Measurements from ENCODE around the gene TMEM121B. TPM values are rescaled to one million over a fixed set of nuclear protein-coding genes. Genes with fewer than 3 reads are reported as not detected.

The TMEM121B gene
- total RNA-seq, 1 experiment from 2014 or later, result 8.1 TPM

GRCh38 chr22:17085277-17086181 is 35.6 kb downstream of the TMEM121B start:
- peaks cover 9% of the 10 kb centered on the region for H3K23me2 ChIP-seq (ENCODE audit: insufficient read length, low read depth, low read length, poor library complexity, severe bottlenecking)
- peaks cover 38% of the 10 kb centered on the region for H3K27me3 Mint-ChIP-seq (ENCODE audit: low read depth)
- H3K79me2 ChIP-seq (ENCODE audit: insufficient read depth, low read length), result no peaks in the 10 kb centered on the region
- H3K27me3 ChIP-seq (ENCODE audit: insufficient read depth, low read length), result peaks cover 3% of the 10 kb centered on the region; the same call in 1 of the 2 replicates
- H3K4me2 ChIP-seq (ENCODE audit: insufficient read depth, insufficient read length, low read length), result peak overlapping the region; percentile 71
- H3K9ac ChIP-seq (ENCODE audit: extremely low read depth, insufficient read length, low read length), result no peak overlapping the region
- no peaks in the 10 kb centered on the region; a peak in 2 of 7 replicates for H3K36me3 Mint-ChIP-seq (ENCODE audit: insufficient read depth in 1 of 3, low read depth in 3 of 3)
- no peak for DNase-seq
- no CpG with 5 or more reads among the region's 92 CpGs for WGBS (ENCODE audit: extremely low coverage, insufficient read length, low lambda C conversion rate)
- no peak overlapping the region for H4K8ac ChIP-seq (replicated peaks; ENCODE audit: insufficient read length, low read depth, low read length)
- H4K20me1 ChIP-seq (ENCODE audit: control insufficient read depth, insufficient read depth, insufficient read length), result no peaks in the 10 kb centered on the region
- H3K23ac ChIP-seq (ENCODE audit: insufficient read length, low read depth, low read length), result no peak overlapping the region
- no peaks in the 10 kb centered on the region for H3K9me3 ChIP-seq (ENCODE audit: control insufficient read depth, low read depth, low read length)
- peaks cover 29 to 31% of the 10 kb centered on the region in 2 experiments for H3K4me1 Mint-ChIP-seq
- H3K9me3 Mint-ChIP-seq, result no peaks in the 10 kb centered on the region; a peak in 1 of 5 replicates
- H2BK20ac ChIP-seq (ENCODE audit: low read depth, low read length, poor library complexity, severe bottlenecking), result no peak overlapping the region
- H2BK15ac ChIP-seq (ENCODE audit: low read depth, low read length), result no peak overlapping the region
- no peak overlapping the region for H4K5ac ChIP-seq (ENCODE audit: insufficient read length, low read depth, low read length)
- H2BK5ac ChIP-seq (ENCODE audit: insufficient read length, low read length), result no peak overlapping the region
- H3K4ac ChIP-seq (ENCODE audit: low read depth, low read length), result no peak overlapping the region
- H3K4me1 ChIP-seq (ENCODE audit: insufficient read depth, low read length), result no peaks in the 10 kb centered on the region; the same call in 1 of the 2 replicates
- H3K18ac ChIP-seq (ENCODE audit: insufficient read length, low read depth, low read length), result no peak overlapping the region
- TF ChIP-seq CTCF (conservative IDR thresholded peaks at IDR 0.05), result no peak
- no peak overlapping the region for H3K56ac ChIP-seq (ENCODE audit: insufficient read length, low read depth, low read length)
- no peak overlapping the region for H4K91ac ChIP-seq (ENCODE audit: insufficient read length, low read depth, low read length)
- no peak overlapping the region for H2AK5ac ChIP-seq (ENCODE audit: insufficient read length, low read length)
- no peak overlapping the region for H2AFZ ChIP-seq (ENCODE audit: low read length)
- H2BK12ac ChIP-seq (ENCODE audit: insufficient read length, low read depth, low read length), result no peak overlapping the region
- H3K79me1 ChIP-seq (ENCODE audit: insufficient read depth, low read depth, low read length, poor library complexity, severe bottlenecking), result no peaks in the 10 kb centered on the region
- H3K27ac ChIP-seq (ENCODE audit: insufficient read length, low read depth, low read length), result no peak overlapping the region
- H3K27ac Mint-ChIP-seq, result no peak overlapping the region; a peak in 1 of 7 replicates
- H3T11ph ChIP-seq (ENCODE audit: low read length), result no peak overlapping the region
- no peak overlapping the region; the same call in 1 of the 2 replicates for H3K14ac ChIP-seq (ENCODE audit: insufficient read depth, low read length)
- no peak overlapping the region for H2BK120ac ChIP-seq (ENCODE audit: low read depth, low read length, poor library complexity, severe bottlenecking)
- peak overlapping the region; percentile 71 to 87 for H3K4me3 Mint-ChIP-seq

Data from H9 (cell line).